ENCODE results near the gene CEP170B.
"Not testable (repeated sequence)": the region's sequence is repeated elsewhere in the genome, so short reads cannot be mapped to it uniquely, and the experiment has no call there.

CEP170B gene

DNA sequence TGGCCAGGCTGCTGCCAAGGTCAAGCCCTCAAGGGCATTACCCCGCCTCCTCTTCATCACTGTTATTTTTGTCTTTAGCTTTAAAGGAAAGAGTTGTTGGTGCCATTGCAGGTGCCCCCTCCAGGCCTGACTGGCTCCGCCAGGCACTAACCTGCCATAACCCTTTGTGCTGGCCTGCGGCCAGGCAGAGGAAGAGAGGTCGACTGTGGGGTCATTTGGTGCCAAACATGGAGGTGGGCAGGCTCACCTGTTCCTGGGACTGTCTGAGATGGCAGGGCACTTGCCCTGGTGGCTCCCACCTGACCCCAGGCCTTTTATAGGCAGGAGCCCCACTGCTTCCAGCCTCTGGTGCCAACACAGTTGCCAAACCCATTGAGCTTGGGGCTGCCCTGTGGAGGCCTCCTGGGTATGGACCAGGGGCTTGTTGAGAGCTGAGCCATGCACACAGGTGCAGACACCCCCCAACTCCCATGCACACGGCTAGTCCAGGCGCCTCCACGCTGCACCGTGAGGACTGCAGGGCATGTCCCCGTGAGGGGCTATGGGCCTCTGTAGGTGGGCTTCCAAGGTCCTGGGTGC is 30.2 kb downstream of the CEP170B start:
- Mint-ChIP-seq H3K27me3 (peaks cover 3% of the 10 kb centered on the region), H3K9me3 (no peaks in the 10 kb centered on the region), H3K4me3 (no peak overlapping the region), H3K27ac (no peak overlapping the region), H3K36me3 (ENCODE audit: low read depth) (no peaks in the 10 kb centered on the region), H3K4me1 (ENCODE audit: low read depth) (peaks cover 3% of the 10 kb centered on the region)

- no peaks in the 10 kb centered on the region for H3K36me3 Mint-ChIP-seq (ENCODE audit: low read depth)
- no peak overlapping the region for H3K4me3 Mint-ChIP-seq
- H3K27me3 Mint-ChIP-seq = peaks cover 3% of the 10 kb centered on the region
- H3K4me1 Mint-ChIP-seq (ENCODE audit: low read depth) = peaks cover 3% of the 10 kb centered on the region
- H3K9me3 Mint-ChIP-seq = no peaks in the 10 kb centered on the region
- peak overlapping the region; percentile 21 for H3K27ac Mint-ChIP-seq
Measured at GRCh38 chr14:104895786-104896661, 31.0 kb downstream of the CEP170B start.

- Mint-ChIP-seq H3K4me3 (no peak overlapping the region), H3K27me3 (peaks cover 3% of the 10 kb centered on the region), H3K36me3 (ENCODE audit: low read depth) (no peaks in the 10 kb centered on the region), H3K9me3 (no peaks in the 10 kb centered on the region), H3K4me1 (ENCODE audit: low read depth) (peaks cover 3% of the 10 kb centered on the region), H3K27ac (no peak overlapping the region)
Measured at GRCh38 chr14:104897330-104898194, 32.5 kb downstream of the CEP170B start.

- Mint-ChIP-seq H3K36me3 (ENCODE audit: low read depth) (no peaks in the 10 kb centered on the region), H3K27ac (no peak overlapping the region), H3K27me3 (peaks cover 4% of the 10 kb centered on the region), H3K9me3 (no peaks in the 10 kb centered on the region), H3K4me1 (ENCODE audit: low read depth) (peaks cover 3% of the 10 kb centered on the region), H3K4me3 (no peak overlapping the region)
Measured at GRCh38 chr14:104898195-104898558, 33.1 kb downstream of the CEP170B start.

- Mint-ChIP-seq H3K27ac (no peak overlapping the region), H3K36me3 (ENCODE audit: low read depth) (no peaks in the 10 kb centered on the region), H3K27me3 (peaks cover 8% of the 10 kb centered on the region), H3K4me3 (no peak overlapping the region), H3K4me1 (ENCODE audit: low read depth) (peaks cover 3% of the 10 kb centered on the region), H3K9me3 (no peaks in the 10 kb centered on the region)
Measured at GRCh38 chr14:104898870-104899510, 33.9 kb downstream of the CEP170B start.

- H3K4me1 Mint-ChIP-seq (ENCODE audit: low read depth) = peaks cover 3% of the 10 kb centered on the region
- no peak overlapping the region for H3K4me3 Mint-ChIP-seq
- no peak overlapping the region for H3K27ac Mint-ChIP-seq
- peaks cover 16% of the 10 kb centered on the region for H3K27me3 Mint-ChIP-seq
- H3K36me3 Mint-ChIP-seq (ENCODE audit: low read depth) = no peaks in the 10 kb centered on the region
- no peaks in the 10 kb centered on the region for H3K9me3 Mint-ChIP-seq
Measured at GRCh38 chr14:104899781-104900180, 34.7 kb downstream of the CEP170B start.

- Mint-ChIP-seq H3K4me1 (ENCODE audit: low read depth) (peaks cover 3% of the 10 kb centered on the region), H3K27ac (no peak overlapping the region), H3K9me3 (no peaks in the 10 kb centered on the region), H3K36me3 (ENCODE audit: low read depth) (no peaks in the 10 kb centered on the region), H3K27me3 (peaks cover 18% of the 10 kb centered on the region), H3K4me3 (no peak overlapping the region)
Measured at GRCh38 chr14:104900639-104901512, 35.8 kb downstream of the CEP170B start.

- H3K4me3 Mint-ChIP-seq = no peak overlapping the region
Measured at GRCh38 chr14:104903990-104904389, 38.9 kb downstream of the CEP170B start.

DNA sequence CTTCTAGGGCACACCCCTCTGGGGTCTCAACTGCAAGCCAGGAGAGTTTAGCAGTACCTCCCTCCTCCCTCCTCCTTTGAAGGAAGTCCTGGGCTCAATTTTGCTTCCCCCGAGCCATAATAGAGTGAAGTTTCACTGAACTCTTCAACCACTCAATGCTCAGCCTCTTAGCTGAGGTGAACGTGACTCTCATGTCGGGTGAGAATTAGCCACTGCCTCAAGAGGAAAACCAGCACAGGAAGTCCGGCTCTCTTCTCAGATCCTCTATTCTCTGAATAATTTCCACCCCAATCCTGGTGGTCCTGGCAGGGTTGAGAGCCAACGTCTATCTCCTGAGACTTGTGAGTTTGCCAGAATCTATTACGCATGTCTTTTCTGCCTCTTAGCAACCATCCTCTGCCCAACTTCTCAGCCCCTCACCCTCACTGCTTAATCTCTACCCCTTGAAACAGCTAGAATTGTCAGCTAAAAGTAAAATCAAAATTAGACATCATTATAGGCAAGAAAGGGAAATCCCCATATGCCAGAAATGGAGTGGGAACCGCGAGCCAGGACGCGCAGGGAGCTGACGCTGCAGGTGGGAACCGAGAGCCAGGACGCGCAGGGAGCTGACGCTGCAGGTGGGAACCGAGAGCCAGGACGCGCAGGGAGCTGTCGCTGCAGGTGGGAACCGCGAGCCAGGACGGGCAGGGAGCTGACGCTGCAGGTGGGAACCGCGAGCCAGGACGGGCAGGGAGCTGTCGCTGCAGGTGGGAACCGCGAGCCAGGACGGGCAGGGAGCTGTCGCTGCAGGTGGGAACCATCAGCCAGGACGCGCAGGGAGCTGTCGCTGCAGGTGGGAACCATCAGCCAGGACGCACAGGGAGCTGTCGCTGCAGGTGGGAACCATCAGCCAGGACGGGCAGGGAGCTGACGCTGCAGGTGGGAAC is 39.8 kb downstream of the CEP170B start:
- H3K9me3 Mint-ChIP-seq; H3K4me1 Mint-ChIP-seq (ENCODE audit: low read depth); H3K27ac Mint-ChIP-seq; H3K4me3 Mint-ChIP-seq; H3K36me3 Mint-ChIP-seq (ENCODE audit: low read depth): not testable (repeated sequence)
- peaks cover 24% of the 10 kb centered on the region for H3K27me3 Mint-ChIP-seq

More at GRCh38 chr14:104903990-104904389, 38.9 kb downstream of the CEP170B start:
- peaks cover 21% of the 10 kb centered on the region for H3K27me3 Mint-ChIP-seq
- H3K36me3 Mint-ChIP-seq (ENCODE audit: low read depth) = no peaks in the 10 kb centered on the region
- no peaks in the 10 kb centered on the region for H3K9me3 Mint-ChIP-seq
- H3K4me1 Mint-ChIP-seq (ENCODE audit: low read depth) = no peaks in the 10 kb centered on the region
- no peak overlapping the region for H3K27ac Mint-ChIP-seq

- not testable (repeated sequence) for H3K4me3 Mint-ChIP-seq; H3K27ac Mint-ChIP-seq; H3K9me3 Mint-ChIP-seq; H3K4me1 Mint-ChIP-seq (ENCODE audit: low read depth); H3K36me3 Mint-ChIP-seq (ENCODE audit: low read depth)
- H3K27me3 Mint-ChIP-seq = peaks cover 28% of the 10 kb centered on the region
Measured at GRCh38 chr14:104905579-104905933, 40.5 kb downstream of the CEP170B start.

GRCh38 chr14:104908303-104908702 is 43.2 kb downstream of the CEP170B start:
- Mint-ChIP-seq H3K27ac (no peak overlapping the region), H3K36me3 (ENCODE audit: low read depth) (peaks cover 4% of the 10 kb centered on the region), H3K9me3 (peaks cover 9% of the 10 kb centered on the region), H3K27me3 (peaks cover 40% of the 10 kb centered on the region), H3K4me3 (no peak overlapping the region), H3K4me1 (ENCODE audit: low read depth) (no peaks in the 10 kb centered on the region)

DNA sequence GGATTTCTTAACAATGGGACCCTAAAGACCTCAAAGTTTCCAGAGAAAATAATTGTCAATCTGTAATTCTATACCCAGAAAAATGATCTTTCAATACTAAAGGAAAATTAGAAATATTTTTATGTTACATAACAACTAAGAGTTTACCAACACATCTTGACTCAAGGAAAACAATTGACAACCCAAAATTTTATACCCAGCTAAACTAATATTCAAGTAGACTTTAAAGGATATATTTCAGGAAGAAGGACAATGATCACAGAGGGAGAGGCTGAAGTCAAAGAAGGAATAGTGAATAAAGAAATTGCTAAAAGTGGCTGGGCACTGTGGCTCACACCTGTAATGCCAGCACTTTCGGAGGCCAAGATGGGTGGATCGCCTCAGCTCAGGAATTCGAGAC is 47.0 kb downstream of the CEP170B start:
- Mint-ChIP-seq H3K4me3 (no peak overlapping the region), H3K9me3 (peaks cover 9% of the 10 kb centered on the region), H3K27me3 (peaks cover 37% of the 10 kb centered on the region), H3K36me3 (ENCODE audit: low read depth) (peaks cover 4% of the 10 kb centered on the region), H3K27ac (no peak overlapping the region), H3K4me1 (ENCODE audit: low read depth) (no peaks in the 10 kb centered on the region)

DNA sequence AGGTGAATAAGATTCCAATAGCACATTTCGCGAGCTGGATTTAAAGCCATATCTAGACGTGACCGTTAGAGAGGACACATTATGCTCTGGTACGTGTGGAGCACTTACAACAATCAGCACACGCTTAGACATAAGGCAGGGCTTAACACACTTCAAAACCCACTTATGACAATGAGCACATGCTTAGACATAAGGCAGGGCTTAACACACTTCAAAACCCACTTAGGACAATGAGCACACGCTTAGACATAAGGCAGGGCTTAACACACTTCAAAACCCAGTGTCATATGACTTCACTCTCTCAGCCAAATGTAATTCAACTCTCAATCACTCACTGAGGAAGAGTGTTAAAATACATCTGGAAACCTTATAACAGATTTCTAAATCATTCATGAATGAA is 48.4 kb downstream of the CEP170B start:
- H3K9me3 Mint-ChIP-seq = peaks cover 9% of the 10 kb centered on the region
- no peak overlapping the region for H3K4me3 Mint-ChIP-seq
- peaks cover 4% of the 10 kb centered on the region for H3K36me3 Mint-ChIP-seq (ENCODE audit: low read depth)
- no peaks in the 10 kb centered on the region for H3K4me1 Mint-ChIP-seq (ENCODE audit: low read depth)
- no peak overlapping the region for H3K27ac Mint-ChIP-seq
- peaks cover 32% of the 10 kb centered on the region for H3K27me3 Mint-ChIP-seq
